22Rv1 (cell line): ENCODE data around the gene IFIT1B.

Source experiments
- CTCF ChIP-seq: fragments of 450-650 bp; IDR thresholded peaks from 2 replicates; pipeline ENCODE4 v1.5.1; 2017; ENCODE audit warnings: mild to moderate bottlenecking
- ZFX ChIP-seq: fragments of 450-650 bp; IDR thresholded peaks from 2 replicates; pipeline ENCODE4 v1.6.1; 2017; ENCODE audit warnings: antibody characterized with exemption, borderline replicate concordance

GRCh38 chr10:89346405-89347254 is 31.2 kb upstream of the IFIT1B start:
- no peak for TF ChIP-seq CTCF
- TF ChIP-seq ZFX = no peak
